GM12878 (cell line): ENCODE results near the gene RNF113B. TPM values are rescaled to one million over a fixed set of nuclear protein-coding genes. Genes with fewer than 3 reads are reported as not detected.

Experiments
- ATAC-seq: fragments of 200-7000 bp; cut with Tn5 transposase; 3 replicates; pipeline ENCODE4 v1.9.1; 2020; ENCODE audit warnings: mild to moderate bottlenecking, moderate library complexity
- BruUV-seq: library from RNA; stranded (reverse); fragments of 400-500 nt; replicated peaks from 2 replicates; lab custom pipeline; 2021; lab: Mats Ljungman, UMichigan
- CTCF ChIA-PET: fragments of 300-600 bp; sonication (Branson Sonifier 250); formaldehyde crosslinking; extraction: SDS; loops from one replicate; lab custom pipeline; 2021; ENCODE audit warnings: inconsistent platforms; lab: Yijun Ruan, JAX
- POLR2A ChIA-PET: fragments of 350-600 bp; formaldehyde crosslinking; extraction: SDS; loops from one replicate; lab custom pipeline; 2021; ENCODE audit warnings: inconsistent platforms; lab: Charles Lee
- RAD21 ChIA-PET: fragments of 300-600 bp; sonication (Branson Sonifier 250); formaldehyde crosslinking; loops from one replicate; lab custom pipeline; 2023; ENCODE audit warnings: antibody characterized with exemption; ENCODE audit not compliant: unreplicated experiment; lab: Charles Lee
- SMC1A ChIA-PET: fragments of 300-600 bp; sonication (Branson Sonifier 250); formaldehyde crosslinking; loops from one replicate; lab custom pipeline; 2023; ENCODE audit not compliant: unreplicated experiment, uncharacterized antibody; lab: Charles Lee
- DNase-seq: peaks from one replicate; pipeline ENCODE4 v3.0.0-alpha.2; 2011; ENCODE audit warnings: low read depth, low spot score
- FAIRE-seq: peaks from 3 replicates; lab custom pipeline; 2011; peaks lifted over from hg19 to GRCh38; lab: Jason Lieb, UNC
- H2AFZ ChIP-seq: 2 replicates; pipeline ENCODE4 v1.6.0; 2011; ENCODE audit warnings: low read depth, low read length, control low read depth; ENCODE audit not compliant: control insufficient read depth
- H3K27ac ChIP-seq: 2 replicates; pipeline ENCODE4 v1.5.1; 2011; ENCODE audit warnings: control low read depth; ENCODE audit not compliant: control insufficient read depth, insufficient read depth
- H3K27me3 ChIP-seq, 2 experiments: replicated peaks in 1 of 2; 2 replicates each; pipeline versions ENCODE4 v1.6.0 to v1.6.1; 2011; ENCODE audit warnings: low read length in 1 of 2; ENCODE audit not compliant: control insufficient read depth in 2 of 2, insufficient read depth in 2 of 2
- H3K36me3 ChIP-seq, 2 experiments: 2 replicates each; pipeline ENCODE4 v1.5.1; 2011; ENCODE audit warnings: low read length in 1 of 2; ENCODE audit not compliant: control insufficient read depth in 2 of 2, insufficient read depth in 2 of 2
- H3K4me1 ChIP-seq: 2 replicates; pipeline ENCODE4 v1.6.1; 2011; ENCODE audit warnings: mild to moderate bottlenecking, low read length, moderate library complexity, mixed read lengths; ENCODE audit not compliant: control insufficient read depth, insufficient read depth
- H3K4me2 ChIP-seq: 2 replicates; pipeline ENCODE4 v1.6.0; 2011; ENCODE audit warnings: control low read depth; ENCODE audit not compliant: control insufficient read depth, insufficient read depth
- H3K4me3 ChIP-seq: fragments of 200-600 bp; sonication (generic); 2 replicates; pipeline ENCODE4 v1.5.1; 2016
- H3K79me2 ChIP-seq: 2 replicates; pipeline ENCODE4 v1.6.0; 2011; ENCODE audit warnings: low read length; ENCODE audit not compliant: control insufficient read depth, insufficient read depth
- H3K9ac ChIP-seq: 2 replicates; pipeline ENCODE4 v1.8.0; 2011; ENCODE audit warnings: low read length, control low read depth, mixed read lengths; ENCODE audit not compliant: control insufficient read depth, insufficient read depth
- H3K9me3 ChIP-seq: replicated peaks from 3 replicates; pipeline ENCODE4 v1.5.1; 2011; ENCODE audit warnings: mild to moderate bottlenecking, low read length; ENCODE audit not compliant: control insufficient read depth, insufficient read depth
- H4K20me1 ChIP-seq: 2 replicates; pipeline ENCODE4 v1.6.0; 2011; ENCODE audit not compliant: control insufficient read depth, insufficient read depth
- ASH2L ChIP-seq: fragments of 300-600, 200-600 bp; sonication (generic); IDR thresholded peaks from 2 replicates; pipeline ENCODE4 v1.6.1; 2017; ENCODE audit warnings: low read depth, mild to moderate bottlenecking, borderline replicate concordance
- ELK1 ChIP-seq: IDR thresholded peaks from 2 replicates; pipeline ENCODE4 v1.6.1; 2012; ENCODE audit warnings: low read depth, low read length, improper control_type of control experiment
- IKZF1 ChIP-seq: fragments of 450-650 bp; conservative IDR thresholded peaks from 2 replicates; pipeline ENCODE4 v1.6.1; 2017; ENCODE audit warnings: antibody characterized with exemption, mild to moderate bottlenecking
- IKZF2 ChIP-seq, 2 experiments: fragments of 450-650 bp; IDR thresholded peaks; 2 replicates each; pipeline ENCODE4 v1.6.1; 2017; ENCODE audit warnings: mild to moderate bottlenecking in 2 of 2, moderate library complexity in 2 of 2
- MTA2 ChIP-seq: fragments of 450-650 bp; IDR thresholded peaks from 2 replicates; pipeline ENCODE4 v1.6.1; 2016; ENCODE audit warnings: low read depth, mild to moderate bottlenecking, moderate library complexity
- NFYB ChIP-seq: IDR thresholded peaks from 2 replicates; pipeline ENCODE4 v1.6.1; 2011; ENCODE audit warnings: low read depth, mild to moderate bottlenecking, low read length, improper control_type of control experiment, moderate library complexity; ENCODE audit not compliant: insufficient read depth
- RAD51 ChIP-seq: fragments of 450-650 bp; IDR thresholded peaks from 2 replicates; pipeline ENCODE4 v1.6.1; 2016; ENCODE audit warnings: moderate library complexity, mild to moderate bottlenecking, inconsistent platforms
- SRF ChIP-seq, 2 experiments: IDR thresholded peaks; 2 replicates each; pipeline ENCODE4 v1.6.1; 2011; ENCODE audit warnings: low read depth in 2 of 2, low read length in 2 of 2, mild to moderate bottlenecking in 1 of 2, moderate library complexity in 1 of 2
- ZBTB4 ChIP-seq: fragments of 450-650 bp; formaldehyde crosslinking; IDR thresholded peaks from 2 replicates; pipeline ENCODE4 v1.4.0; 2022; ENCODE audit warnings: mild to moderate bottlenecking, moderate library complexity
- WGBS: methylation state at CpG from one replicate; pipeline ENCODE4 v1.1.6; 2016; ENCODE audit warnings: low lambda C conversion rate; ENCODE audit not compliant: insufficient replicate concordance, insufficient coverage; ENCODE audit errors: missing lambda C conversion rate; 5-methylcytosine and 5-hydroxymethylcytosine counted together
- in situ Hi-C: fragments of 300-500 bp; cut with MboI; formaldehyde crosslinking; loops from 9 replicates; pipeline ENCODE4 v1.14.3; 2018; ENCODE audit warnings: mixed read lengths
- intact Hi-C: fragments of 100-400 bp; cut with micrococcal nuclease; formaldehyde crosslinking; loops from one replicate; pipeline ENCODE4 v1.14.2; 2022; ENCODE audit not compliant: unreplicated experiment
- polyA plus RNA-seq, 11 experiments: library from polyadenylated mRNA; depleted of rRNA in 4 of 11; unstranded in 6 of 11; stranded (reverse) in 5 of 11; fragments of >200 nt; fragmentation: Nextera tagmentation in 4 of 11; fragmentation: Illumina TruSeq in 1 of 11; extraction: Ambion mirVana in 4 of 11; extraction: Trizol in 1 of 11; gene quantifications; 1 replicate in 1 of 11; 2 replicates in 10 of 11; pipeline versions ENCODE4 v1.2.1 to v1.2.3, GENCODE V29; 2011 to 2016; ENCODE audit warnings: inconsistent platforms in 2 of 11, missing spikeins in 2 of 11, low read depth in 1 of 11
- total RNA-seq, 4 experiments: library from RNA; depleted of rRNA in 3 of 4; stranded (reverse); fragments of >200 nt in 3 of 4; fragmentation: Illumina TruSeq in 1 of 4; extraction: Trizol in 1 of 4; gene quantifications; 2 replicates each; pipeline versions ENCODE4 v1.2.1 to v1.2.3, GENCODE V29; 2013 to 2021

RNF113B gene
- total and polyA plus RNA-seq, 10 of the 15 experiments (the other 5 are each of a cell fraction or from before 2014, with no cell fraction given) = not detected

DNA sequence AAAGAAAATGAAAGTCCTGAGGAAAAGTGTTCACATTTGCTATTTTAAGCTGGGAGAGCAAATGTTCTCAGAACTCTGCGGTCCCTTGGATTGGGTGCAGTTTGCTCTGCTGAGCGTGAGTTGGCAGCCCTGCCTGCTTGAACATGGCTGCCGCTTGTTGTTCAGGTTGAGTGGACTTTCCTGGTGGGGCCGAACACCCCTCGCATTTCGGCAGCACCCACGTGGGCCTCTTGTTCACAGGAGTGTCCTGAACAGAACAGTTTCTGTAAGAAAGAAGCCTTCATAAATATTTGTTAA is 10.8 kb upstream of the RNF113B start:
- Histone ChIP-seq H2AFZ (no peak overlapping the region), H3K36me3 (no peaks in the 10 kb centered on the region), H4K20me1 (no peaks in the 10 kb centered on the region), H3K4me3 (no peak overlapping the region), H3K9ac (no peak overlapping the region), H3K79me2 (no peaks in the 10 kb centered on the region), H3K4me1 (no peaks in the 10 kb centered on the region), H3K4me2 (no peak overlapping the region), H3K27ac (no peak overlapping the region), H3K9me3 (no peaks in the 10 kb centered on the region), H3K27me3 (no peaks in the 10 kb centered on the region)
- no peak for ATAC-seq
- intact Hi-C loops = no loop called here
- no peak for FAIRE-seq
- no TSS peak for BruUV-seq
- SMC1A ChIA-PET = interaction anchor here (1.0 to 2.3 kb wide), 8 partner anchors 9 to 96 kb away, joined by 3 to 8 read pairs (median 3); no protein-coding TSS in a partner anchor
- POLR2A ChIA-PET = interaction anchor here (1.0 kb wide), 1 partner anchor 27 kb away, joined by 3 read pairs; no protein-coding TSS in a partner anchor
- 45% methylated on average over 7 of the region's 7 CpGs for WGBS
- RAD21 ChIA-PET = interaction anchor here (0.7 to 1.3 kb wide), 4 partner anchors 14 to 325 kb away, joined by 3 to 5 read pairs (median 3); no protein-coding TSS in a partner anchor
- CTCF ChIA-PET = no interaction called here
- DNase-seq = no peak
- in situ Hi-C loops = no loop called here
- no peak for TF ChIP-seq RAD51
- TF ChIP-seq ASH2L = no peak
- TF ChIP-seq ELK1 = no peak
- TF ChIP-seq ZBTB4 = no peak
- TF ChIP-seq IKZF2 (IDR thresholded peaks at IDR 0.05) = no peak
- TF ChIP-seq IKZF1 = no peak
- TF ChIP-seq MTA2 = no peak
- TF ChIP-seq NFYB = no peak
- no peak for TF ChIP-seq SRF (IDR thresholded peaks at IDR 0.05; ENCODE audit: low read depth in 2 of 2, low read length in 2 of 2)
